Measurements from ENCODE around the gene ACOT8.
"Not testable (repeated sequence)": the region's sequence is repeated elsewhere in the genome, so short reads cannot be mapped to it uniquely, and the experiment has no call there.

Gene ACOT8

DNA sequence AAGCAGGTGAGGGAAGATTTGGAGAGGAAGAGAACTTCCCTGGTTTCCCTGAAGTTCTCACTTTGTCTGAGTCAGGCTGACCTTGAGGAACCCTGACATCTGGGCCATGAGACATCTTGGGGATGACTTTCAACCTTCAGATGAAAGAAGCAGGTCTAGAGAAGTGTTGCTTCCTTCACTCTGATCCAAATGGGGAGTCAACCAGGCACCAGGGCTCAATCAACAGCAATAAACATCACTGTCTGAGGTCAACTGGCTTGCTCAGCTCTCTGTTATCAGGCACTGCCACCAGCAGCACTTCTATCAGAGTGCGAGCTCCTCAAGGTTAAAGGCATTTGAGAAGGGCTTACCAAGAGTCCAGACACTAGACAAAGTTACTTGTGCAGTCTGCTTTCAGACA, 6.3 kb downstream of the ACOT8 start:
- DNase-seq, result no peak

DNA sequence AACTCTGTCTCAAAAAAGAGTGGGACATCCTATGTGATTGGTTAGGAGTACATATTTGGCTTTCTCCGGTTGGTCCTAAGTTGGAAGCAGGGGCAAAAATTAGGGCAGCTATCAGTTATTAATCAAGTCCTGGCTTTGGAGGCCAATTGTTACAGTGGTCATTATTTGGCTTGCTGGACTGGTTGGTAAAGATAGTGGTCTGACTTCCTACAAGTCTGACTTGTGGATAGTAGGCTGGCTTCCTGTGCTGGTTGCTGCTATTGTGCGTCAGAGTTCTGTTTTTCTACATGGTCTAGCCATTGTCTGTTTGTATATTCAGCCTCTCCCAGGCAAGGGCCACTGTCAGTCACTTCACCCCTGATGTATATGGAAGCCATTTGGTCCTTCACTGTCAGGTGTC, 7.0 kb downstream of the ACOT8 start:
- no peak for DNase-seq

DNA sequence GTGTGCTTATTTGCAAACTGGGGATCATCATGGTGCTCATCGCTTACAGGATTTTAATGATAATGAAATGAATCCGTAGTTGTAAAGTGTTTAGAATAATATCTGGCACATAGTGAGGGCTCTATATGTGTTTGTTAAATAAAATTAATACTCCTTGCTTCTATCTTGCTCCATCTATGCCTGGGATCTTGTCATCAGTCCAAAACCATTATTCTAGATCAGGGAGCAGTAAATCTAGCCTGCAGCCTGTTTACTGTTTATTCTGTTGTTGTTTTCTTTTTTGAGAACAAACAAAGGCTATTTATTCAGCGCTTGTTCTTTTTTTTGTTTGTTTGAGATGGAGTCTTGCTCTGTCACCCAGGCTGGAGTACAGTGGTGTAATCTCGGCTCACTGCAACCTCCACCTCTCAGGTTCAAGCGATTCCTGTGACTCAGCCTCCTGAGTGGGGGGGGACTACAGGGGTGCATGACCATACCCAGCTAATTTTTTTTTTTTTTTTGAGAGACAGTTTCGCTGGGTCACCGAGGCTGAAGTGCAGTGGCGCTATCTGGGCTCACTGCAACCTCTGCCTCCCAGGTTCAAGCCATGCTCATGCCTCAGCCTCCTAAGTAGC, 8.1 kb downstream of the ACOT8 start:
- no peak for DNase-seq

DNA sequence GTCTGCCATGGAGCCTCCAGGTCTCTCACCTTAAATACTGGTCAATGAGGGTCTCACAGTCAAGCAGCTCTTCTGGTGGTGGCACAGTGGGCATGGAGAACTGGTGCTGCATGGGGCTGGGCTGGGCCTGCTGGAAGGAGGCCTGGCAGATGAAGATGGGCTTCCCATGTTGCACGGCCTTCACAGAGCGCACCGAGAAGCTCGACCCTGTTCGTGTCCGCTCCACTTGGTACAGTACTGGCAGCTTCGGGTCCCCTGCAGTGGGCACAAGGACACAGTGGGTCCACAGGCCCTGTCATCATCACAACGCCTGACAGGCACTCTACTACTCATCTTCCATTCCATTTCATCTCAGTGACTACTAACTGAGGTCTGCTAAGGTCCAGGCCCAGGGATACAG, 8.8 kb downstream of the ACOT8 start:
- DNase-seq, result no peak

DNA sequence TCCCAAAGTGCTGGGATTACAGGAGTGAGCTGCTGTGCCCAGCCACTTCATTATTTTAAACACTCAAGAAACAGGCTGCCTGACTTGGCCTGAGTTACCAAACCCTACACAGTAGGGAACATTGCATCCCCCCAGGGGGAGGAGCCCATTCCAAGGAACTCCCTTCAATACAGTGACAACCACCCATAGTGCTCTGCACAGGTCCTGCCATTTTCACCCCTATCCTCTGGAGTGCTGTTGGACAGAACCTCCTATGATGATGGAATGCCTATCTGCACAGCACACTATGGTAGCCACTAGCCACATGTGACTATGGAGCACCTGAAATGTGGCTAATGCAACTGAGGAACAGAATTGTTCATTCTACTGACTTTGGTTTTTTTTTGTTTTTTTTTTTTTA, 11.7 kb downstream of the ACOT8 start:
- DNase-seq, result no peak

GRCh38 chr20:45843506-45843905, 13.7 kb downstream of the ACOT8 start:
- no peak for DNase-seq

DNA sequence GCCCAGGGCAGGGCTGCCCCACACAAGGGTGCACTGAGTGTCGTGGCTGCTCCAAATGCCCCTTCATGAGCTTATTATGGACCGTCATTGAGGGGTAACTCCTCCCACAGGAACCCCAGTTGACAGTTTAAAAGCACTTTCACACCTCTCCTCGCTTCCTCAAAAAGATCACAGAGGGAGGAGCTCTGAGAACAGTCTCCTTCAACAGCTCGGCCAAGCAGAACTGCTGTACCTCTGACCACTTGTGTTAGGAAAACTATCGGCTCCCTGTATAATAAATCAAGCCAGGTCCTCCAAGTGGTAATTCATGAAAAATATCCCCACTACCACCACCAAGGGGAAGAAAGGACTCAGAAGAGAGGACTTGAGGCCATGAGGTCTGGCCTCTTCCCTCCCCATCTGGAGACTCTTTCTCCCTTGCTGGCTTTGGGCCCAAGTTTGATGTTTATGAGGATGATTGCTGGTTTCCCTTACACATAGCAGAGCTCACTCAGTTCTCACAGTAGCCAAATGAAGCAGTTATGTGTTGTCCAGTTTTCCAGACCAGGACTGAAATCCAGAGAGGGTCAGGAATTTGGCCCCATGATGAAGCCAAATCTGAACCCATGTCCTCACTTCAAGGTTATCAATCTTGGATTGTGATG, 14.9 kb downstream of the ACOT8 start:
- no peak for DNase-seq

- DNase-seq, result no peak
Measured at GRCh38 chr20:45841407-45842129, 15.6 kb downstream of the ACOT8 start.

DNA sequence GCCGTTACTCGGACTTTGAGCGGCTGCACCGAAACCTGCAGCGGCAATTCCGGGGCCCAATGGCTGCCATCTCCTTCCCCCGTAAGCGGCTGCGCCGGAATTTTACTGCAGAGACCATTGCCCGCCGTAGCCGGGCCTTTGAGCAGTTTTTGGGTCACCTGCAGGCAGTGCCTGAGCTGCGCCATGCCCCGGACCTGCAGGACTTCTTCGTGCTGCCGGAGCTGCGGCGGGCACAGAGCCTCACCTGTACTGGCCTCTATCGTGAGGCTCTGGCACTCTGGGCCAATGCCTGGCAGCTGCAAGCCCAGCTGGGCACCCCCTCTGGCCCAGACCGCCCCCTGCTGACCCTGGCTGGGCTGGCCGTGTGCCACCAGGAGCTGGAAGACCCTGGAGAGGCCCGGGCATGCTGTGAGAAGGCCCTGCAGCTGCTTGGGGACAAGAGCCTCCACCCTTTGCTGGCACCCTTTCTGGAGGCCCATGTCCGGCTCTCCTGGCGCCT, 16.4 kb downstream of the ACOT8 start:
- DNase-seq, result no peak

DNA sequence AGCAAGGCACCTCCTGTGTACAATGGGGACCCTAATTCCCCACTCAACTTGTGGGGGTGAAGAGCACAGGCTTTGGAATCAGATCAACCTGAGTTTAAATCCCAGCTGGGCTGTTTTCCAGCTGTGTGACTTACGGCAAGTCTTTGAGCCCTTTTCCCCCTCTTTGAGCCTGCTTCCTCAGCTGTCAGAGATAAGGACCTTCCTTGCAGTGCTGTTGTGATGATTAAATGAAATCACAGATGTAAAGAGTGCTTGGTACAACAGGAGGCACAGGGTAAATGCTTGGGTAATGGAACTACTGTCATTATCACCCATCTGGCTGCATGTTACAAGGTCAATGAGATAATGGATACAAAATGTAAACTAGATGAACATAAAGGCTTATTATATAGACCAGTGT, 20.4 kb downstream of the ACOT8 start:
- no peak for DNase-seq

DNA sequence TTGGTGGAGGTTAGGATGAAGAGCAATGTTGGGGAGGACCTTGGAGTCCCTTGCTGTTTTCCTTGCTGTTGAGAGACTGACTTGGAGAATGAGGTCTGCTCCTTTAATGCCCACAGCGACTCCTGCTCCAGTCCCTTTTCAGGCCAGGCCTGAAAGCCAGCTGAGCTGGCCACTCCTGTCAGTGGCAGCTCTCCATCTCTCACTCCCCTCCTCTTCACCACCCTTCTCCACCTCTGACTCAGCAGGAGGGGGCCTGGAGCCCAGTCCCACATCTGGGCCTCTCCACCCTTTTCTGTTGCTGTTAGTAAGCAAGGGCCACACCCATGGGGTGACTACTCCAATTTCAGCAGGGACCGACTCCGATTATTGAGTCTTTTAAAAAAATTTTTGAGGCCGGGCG, 21.4 kb downstream of the ACOT8 start:
- DNase-seq, result no peak

DNA sequence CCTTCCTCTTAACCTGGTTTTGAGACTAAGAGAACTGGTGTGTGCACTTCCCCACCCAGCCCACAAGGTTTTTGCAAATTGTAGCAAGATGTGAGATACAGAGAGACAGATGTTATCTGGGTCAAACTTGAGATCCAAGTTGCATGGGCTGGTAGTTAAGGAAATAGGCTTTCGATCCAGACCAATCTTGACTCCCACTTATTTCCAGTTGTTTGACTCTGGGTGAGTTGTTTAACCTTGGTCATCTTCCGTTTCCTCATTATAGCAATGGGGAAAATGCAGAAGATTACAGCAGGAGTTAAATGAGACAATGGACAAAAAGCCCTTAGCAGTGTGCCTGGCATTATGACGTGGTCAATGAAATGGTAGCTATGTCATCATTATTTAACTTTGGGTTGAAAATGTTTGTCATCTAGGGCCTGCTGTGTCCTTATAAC, 21.8 kb downstream of the ACOT8 start:
- no peak for DNase-seq

GRCh38 chr20:45834797-45835161, 22.4 kb downstream of the ACOT8 start:
- DNase-seq, result no peak

- peak; percentile 40 for DNase-seq
Measured at GRCh38 chr20:45833883-45834796, 23.1 kb downstream of the ACOT8 start.

- DNase-seq, result peak; percentile 10
Measured at GRCh38 chr20:45833030-45833882, 23.9 kb downstream of the ACOT8 start, which contains the start of gene SNX21. Gene SNX21, plus strand, starts transcription at chr20:45833799. Its CDS starts 121 bp downstream, at chr20:45833920.

DNA sequence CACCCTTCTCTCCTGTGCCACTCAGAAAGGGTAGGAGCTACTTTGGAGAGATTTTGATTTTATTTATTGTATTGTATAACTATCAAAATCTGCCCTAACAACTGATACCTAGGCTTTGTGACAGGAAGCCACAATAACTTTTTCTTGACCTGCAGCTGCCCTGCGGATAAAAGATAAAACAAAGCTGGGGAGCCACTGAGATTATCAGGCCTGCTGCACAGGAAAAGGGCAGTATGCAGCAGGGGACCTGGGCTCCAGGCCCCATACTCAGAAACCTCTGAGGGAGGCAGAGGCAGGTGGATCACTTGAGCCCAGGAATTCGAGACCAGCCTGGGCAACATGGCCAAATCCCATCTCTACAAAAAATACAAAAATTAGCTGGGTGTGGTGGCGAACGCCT, 24.6 kb downstream of the ACOT8 start:
- DNase-seq, result no peak

DNA sequence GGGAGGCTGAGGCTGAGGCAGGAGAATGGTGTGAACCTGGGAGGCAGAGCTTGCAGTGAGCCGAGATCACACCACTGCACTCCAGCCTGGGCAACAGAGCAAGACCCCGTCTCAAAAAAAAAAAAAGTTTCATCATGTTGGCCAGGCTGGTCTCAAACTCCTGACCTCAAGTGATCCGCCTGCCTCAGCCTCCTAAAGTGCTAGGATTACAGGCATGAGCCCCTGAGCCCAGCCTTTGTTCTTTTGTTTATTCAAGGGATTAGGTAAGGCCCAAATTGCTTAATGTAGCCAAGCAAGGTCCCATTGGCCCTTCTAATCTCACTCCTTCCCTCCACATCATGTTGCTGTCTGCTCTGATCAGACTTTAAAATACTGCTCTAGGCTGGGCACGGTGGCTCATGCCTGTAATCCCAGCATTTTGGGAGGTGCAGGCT, 27.5 kb downstream of the ACOT8 start:
- DNase-seq, result not testable (repeated sequence)

DNA sequence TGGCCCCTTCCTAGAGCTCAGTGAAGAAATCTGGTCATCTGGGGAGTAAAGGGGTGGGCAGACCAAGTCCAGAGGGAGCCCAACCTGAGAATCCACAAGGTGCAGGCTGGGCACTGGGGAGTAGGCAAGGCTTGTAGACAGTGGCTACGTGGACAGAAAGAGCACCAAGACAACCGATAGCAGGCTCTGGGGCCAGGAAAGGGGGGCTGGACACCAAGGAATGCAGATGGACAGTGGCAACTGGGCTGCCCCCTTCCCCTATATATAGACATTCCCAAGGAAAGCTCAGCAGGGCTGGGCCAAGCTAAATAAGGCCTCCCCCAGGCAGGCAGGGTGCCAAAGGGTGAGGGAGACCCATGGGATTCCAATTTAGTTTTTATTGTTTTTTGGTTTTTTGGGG, 28.6 kb downstream of the ACOT8 start:
- no peak for DNase-seq

- no peak for DNase-seq
Measured at GRCh38 chr20:45827712-45828111, 29.5 kb downstream of the ACOT8 start.

DNA sequence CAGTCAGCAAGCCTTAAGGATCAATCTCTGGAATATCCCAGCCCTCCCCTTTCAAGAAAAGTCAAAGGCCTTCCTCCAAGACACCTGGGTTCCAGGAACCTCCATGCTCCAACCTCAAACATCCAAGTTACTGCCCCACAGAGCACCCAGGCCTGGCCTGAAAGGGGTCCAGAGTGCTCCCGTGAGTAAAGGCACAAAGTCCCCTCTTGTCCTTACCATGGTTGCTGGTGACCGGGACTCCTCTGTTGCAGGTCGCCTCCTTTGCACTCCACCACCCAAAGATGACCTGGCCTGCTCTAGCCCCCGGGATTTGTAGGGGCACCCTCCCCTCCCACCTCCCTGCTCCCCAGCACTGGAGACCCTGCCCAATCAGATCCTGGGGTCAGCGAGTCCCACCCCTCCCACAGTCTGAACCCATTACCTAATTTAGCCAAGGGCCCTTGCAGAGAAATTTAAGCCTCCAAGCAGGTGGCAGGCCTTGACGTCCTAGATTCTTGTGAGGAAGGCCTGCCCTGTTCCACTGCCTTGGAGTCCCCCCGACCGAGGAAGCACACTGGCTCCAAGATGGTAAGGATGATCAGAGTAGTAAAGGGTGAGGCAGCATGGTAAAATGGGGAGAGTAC, 30.1 kb downstream of the ACOT8 start, which contains the start of gene TNNC2:
Gene TNNC2 (minus strand): TSS at position 283 of the 623 bp plus-strand sequence. CDS start 64 bp downstream, at position 219.
- no peak for DNase-seq

- DNase-seq, result no peak
Measured at GRCh38 chr20:45826381-45827019, 30.7 kb downstream of the ACOT8 start.

Data from activated gamma-delta T cell treated with Interleukin-2 at 50 U/mL for 16 hours (primary cell).